ENCODE measurements around the gene PPP1CA.

The PPP1CA gene

GRCh38 chr11:67400942-67401494, 640 bp downstream of the PPP1CA start:
- DNase-seq = no peak

DNA sequence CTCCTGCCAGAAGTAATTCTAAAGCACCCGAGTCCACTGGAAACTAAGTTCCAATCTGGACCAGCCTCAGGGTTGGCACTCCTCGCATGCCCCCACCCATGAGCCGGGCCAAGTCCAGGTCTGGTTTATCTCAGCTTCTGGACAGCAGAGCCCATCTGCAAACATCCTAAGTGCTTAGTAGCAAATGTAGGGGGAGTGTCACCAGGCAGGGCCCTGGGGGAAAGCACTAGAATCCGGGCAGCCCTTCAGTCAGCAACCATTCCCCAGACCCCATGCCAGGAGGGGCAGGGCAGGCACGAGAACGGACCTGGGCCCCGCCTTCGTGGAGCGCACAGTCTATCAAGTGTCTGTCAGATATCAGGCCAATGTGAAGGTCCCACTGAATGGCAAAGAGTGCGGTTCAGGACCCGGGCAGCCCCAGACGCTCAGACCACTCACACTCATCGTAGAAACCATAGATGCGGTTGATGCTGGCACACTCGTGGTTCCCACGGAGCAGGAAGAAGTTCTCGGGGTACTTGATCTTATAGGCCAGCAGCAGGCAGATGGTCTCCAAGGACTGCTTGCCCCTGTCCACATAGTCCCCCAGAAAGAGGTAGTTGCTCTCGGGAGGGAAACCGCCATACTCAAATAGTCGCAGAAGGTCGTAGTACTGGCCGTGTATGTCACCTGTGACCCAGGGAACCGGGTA, 1.3 kb downstream of the PPP1CA start:
- no peak for DNase-seq

- DNase-seq = no peak
Observed at GRCh38 chr11:67398661-67399563, 2.7 kb downstream of the PPP1CA start.

GRCh38 chr11:67397986-67398660, 3.5 kb downstream of the PPP1CA start:
- no peak for DNase-seq

- no peak for DNase-seq
Observed at GRCh38 chr11:67397536-67397935, 4.1 kb downstream of the PPP1CA start.

DNA sequence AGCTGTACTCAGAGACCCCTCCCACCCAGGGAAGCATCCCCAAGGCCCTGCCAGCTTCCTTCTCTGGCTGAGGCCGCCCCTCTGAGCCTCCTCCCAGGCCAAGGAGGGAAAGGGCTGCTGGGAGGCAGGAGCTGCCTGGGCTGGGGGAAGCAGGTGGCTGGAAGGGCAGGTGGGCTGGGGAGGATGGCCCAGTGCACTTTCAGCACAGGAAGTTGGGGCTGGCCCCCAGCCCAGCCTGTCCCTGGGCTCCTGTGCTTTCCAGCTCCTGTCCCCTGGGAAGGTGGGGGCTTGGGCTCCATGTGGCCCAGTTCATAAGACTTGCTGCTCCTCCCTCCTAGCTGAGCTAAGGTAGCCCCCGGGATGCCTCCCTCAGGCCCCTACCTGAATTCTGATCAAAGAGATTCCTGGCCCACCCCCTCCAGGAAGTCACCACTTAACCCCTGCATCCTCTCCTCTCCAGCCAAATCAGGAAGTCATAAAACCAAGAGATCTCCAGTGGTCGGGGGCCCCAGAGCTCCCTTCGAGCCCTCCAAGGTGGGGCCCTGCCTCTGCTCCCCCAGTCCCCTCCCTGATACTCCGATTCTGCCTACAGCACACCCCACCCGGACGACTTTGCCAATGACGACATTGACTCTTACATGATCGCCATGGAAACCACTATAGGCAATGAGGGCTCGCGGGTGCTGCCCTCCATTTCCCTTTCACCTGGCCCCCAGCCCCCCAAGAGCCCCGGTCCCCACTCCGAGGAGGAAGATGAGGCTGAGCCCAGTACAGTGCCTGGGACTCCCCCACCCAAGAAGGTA, 4.9 kb downstream of the PPP1CA start:
- no peak for DNase-seq

- no peak for DNase-seq
Observed at GRCh38 chr11:67396259-67396581, 5.4 kb downstream of the PPP1CA start.

GRCh38 chr11:67395555-67396258, 6.0 kb downstream of the PPP1CA start:
- no peak for DNase-seq

- DNase-seq = no peak
Observed at GRCh38 chr11:67393990-67394389, 7.7 kb downstream of the PPP1CA start.

DNA sequence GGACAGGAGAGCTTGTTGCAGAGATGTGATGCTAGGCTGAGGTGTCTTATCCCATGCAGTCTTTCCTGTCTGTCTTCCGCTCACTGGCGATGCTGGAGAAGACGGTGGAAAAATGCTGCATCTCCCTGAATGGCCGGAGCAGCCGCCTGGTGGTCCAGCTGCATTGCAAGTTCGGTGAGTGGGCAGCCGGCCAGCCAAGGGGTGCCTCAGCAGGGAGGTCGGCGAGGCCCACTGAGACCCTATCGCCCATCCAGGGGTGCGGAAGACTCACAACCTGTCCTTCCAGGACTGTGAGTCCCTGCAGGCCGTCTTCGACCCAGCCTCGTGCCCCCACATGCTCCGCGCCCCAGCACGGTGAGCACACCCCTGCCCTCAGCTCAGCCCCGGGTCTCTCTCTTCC, 8.2 kb downstream of the PPP1CA start:
- DNase-seq = no peak

GRCh38 chr11:67392183-67392715, 9.4 kb downstream of the PPP1CA start:
- peak; percentile 57 for DNase-seq

DNA sequence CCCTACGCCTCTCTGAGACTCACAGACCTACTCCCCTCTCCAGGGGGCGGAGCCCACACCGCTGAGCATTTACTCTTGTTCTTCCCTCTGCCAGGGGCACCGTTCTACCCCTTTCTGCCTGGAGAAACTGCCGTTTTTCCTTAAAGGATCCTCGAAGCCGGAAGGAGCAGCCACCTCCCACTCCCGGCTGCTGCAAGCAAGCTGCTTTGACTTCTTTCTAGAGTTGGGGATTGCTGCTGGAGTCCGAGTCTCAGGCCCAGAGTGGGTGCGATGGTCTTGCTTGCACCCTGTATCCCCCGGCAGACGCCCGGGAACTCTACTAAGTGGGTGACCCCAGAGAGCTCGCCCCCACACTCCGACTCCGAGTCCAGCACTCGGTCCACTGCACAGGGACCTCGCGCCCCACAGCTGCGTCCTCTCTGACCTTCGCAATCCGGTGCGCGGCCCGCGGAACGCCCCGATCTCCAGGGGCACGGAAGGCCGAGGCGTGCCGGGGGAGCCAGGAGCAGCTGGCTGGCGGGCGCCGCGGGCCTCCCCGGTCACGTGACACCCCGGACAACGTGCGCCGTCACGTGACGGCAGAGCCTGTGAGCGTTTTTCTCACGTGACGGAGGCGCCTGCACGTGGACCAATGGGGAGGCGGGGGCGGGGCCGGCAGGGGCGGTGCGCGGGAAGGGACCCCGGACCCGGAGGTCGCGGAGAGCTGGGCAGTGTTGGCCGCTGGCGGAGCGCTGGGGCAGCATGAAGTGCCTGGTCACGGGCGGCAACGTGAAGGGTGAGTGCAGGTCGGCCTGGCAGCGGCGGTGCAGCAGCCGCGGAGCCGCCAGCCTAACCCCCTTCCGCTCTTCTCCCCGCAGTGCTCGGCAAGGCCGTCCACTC, 10.1 kb downstream of the PPP1CA start, which contains the start of gene RAD9A:
Gene RAD9A, plus strand, starts transcription at position 683 of the 879 bp plus-strand sequence. Its CDS starts 59 bp downstream, at position 742.
- peak; percentile 96 for DNase-seq

- DNase-seq = no peak
Observed at GRCh38 chr11:67390947-67391303, 10.7 kb downstream of the PPP1CA start.

GRCh38 chr11:67389477-67389876, 12.2 kb downstream of the PPP1CA start:
- no peak for DNase-seq

DNA sequence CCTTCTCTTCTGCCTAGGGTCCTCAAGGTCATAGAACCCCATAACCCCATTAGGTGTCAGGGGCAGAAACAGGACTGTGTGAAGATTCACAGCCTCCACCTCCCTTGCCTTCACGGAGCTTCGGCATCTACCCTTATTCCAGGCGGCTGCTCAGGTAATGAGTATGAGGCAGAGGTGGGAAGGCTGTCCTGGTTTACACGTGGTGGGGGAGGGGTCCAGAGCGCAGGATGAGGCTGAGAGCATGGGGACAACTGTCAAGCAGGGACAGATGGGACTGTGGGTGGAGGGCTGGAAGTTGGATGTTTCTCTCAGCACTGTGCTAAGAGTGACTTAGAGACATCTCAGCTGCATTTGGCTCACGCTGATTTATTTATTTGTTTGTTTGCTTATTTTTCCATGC, 14.1 kb downstream of the PPP1CA start:
- no peak for DNase-seq

GRCh38 chr11:67387069-67387468, 14.6 kb downstream of the PPP1CA start:
- DNase-seq = peak; percentile 51

- DNase-seq = no peak
Observed at GRCh38 chr11:67384851-67385366, 16.7 kb downstream of the PPP1CA start.

- DNase-seq = peak; percentile 74
Observed at GRCh38 chr11:67382276-67383136, 19.2 kb downstream of the PPP1CA start.

All from inflammatory macrophage treated with lipopolysaccharide for 4 hours (primary cell).